ENCODE measurements around the gene PAGR1. TPM values are rescaled to one million over a fixed set of nuclear protein-coding genes. Genes with fewer than 3 reads are reported as not detected.

The PAGR1 gene
- total and polyA plus RNA-seq, 2 of the 8 experiments (the other 6 are each of a cell fraction or from before 2014, with no cell fraction given) = 35.4 to 56.4 TPM

DNA sequence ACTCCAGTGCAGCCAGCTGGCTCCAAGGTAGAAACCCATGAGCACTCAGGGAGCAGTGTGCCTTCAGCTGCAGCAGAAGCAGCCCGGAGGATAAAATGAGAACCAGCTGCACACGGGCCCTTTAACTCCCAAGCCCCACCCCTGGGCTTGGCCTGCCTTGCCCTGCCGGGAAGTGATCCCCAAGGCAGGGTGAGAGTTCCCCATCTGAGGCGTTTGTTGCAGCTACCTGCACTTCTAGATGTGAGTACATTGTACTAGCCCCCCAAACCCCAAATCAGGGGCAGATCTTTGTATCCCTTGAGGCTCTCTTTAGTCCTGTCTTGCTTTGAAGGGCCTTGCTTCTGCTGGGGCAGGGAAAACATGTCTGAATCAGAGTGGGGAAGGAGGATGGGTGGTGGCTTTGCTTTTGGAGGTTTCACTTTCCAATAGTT, 4.3 kb downstream of the PAGR1 start, which contains the start of gene MVP (continued):
- TF ChIP-seq, protein P1, sequence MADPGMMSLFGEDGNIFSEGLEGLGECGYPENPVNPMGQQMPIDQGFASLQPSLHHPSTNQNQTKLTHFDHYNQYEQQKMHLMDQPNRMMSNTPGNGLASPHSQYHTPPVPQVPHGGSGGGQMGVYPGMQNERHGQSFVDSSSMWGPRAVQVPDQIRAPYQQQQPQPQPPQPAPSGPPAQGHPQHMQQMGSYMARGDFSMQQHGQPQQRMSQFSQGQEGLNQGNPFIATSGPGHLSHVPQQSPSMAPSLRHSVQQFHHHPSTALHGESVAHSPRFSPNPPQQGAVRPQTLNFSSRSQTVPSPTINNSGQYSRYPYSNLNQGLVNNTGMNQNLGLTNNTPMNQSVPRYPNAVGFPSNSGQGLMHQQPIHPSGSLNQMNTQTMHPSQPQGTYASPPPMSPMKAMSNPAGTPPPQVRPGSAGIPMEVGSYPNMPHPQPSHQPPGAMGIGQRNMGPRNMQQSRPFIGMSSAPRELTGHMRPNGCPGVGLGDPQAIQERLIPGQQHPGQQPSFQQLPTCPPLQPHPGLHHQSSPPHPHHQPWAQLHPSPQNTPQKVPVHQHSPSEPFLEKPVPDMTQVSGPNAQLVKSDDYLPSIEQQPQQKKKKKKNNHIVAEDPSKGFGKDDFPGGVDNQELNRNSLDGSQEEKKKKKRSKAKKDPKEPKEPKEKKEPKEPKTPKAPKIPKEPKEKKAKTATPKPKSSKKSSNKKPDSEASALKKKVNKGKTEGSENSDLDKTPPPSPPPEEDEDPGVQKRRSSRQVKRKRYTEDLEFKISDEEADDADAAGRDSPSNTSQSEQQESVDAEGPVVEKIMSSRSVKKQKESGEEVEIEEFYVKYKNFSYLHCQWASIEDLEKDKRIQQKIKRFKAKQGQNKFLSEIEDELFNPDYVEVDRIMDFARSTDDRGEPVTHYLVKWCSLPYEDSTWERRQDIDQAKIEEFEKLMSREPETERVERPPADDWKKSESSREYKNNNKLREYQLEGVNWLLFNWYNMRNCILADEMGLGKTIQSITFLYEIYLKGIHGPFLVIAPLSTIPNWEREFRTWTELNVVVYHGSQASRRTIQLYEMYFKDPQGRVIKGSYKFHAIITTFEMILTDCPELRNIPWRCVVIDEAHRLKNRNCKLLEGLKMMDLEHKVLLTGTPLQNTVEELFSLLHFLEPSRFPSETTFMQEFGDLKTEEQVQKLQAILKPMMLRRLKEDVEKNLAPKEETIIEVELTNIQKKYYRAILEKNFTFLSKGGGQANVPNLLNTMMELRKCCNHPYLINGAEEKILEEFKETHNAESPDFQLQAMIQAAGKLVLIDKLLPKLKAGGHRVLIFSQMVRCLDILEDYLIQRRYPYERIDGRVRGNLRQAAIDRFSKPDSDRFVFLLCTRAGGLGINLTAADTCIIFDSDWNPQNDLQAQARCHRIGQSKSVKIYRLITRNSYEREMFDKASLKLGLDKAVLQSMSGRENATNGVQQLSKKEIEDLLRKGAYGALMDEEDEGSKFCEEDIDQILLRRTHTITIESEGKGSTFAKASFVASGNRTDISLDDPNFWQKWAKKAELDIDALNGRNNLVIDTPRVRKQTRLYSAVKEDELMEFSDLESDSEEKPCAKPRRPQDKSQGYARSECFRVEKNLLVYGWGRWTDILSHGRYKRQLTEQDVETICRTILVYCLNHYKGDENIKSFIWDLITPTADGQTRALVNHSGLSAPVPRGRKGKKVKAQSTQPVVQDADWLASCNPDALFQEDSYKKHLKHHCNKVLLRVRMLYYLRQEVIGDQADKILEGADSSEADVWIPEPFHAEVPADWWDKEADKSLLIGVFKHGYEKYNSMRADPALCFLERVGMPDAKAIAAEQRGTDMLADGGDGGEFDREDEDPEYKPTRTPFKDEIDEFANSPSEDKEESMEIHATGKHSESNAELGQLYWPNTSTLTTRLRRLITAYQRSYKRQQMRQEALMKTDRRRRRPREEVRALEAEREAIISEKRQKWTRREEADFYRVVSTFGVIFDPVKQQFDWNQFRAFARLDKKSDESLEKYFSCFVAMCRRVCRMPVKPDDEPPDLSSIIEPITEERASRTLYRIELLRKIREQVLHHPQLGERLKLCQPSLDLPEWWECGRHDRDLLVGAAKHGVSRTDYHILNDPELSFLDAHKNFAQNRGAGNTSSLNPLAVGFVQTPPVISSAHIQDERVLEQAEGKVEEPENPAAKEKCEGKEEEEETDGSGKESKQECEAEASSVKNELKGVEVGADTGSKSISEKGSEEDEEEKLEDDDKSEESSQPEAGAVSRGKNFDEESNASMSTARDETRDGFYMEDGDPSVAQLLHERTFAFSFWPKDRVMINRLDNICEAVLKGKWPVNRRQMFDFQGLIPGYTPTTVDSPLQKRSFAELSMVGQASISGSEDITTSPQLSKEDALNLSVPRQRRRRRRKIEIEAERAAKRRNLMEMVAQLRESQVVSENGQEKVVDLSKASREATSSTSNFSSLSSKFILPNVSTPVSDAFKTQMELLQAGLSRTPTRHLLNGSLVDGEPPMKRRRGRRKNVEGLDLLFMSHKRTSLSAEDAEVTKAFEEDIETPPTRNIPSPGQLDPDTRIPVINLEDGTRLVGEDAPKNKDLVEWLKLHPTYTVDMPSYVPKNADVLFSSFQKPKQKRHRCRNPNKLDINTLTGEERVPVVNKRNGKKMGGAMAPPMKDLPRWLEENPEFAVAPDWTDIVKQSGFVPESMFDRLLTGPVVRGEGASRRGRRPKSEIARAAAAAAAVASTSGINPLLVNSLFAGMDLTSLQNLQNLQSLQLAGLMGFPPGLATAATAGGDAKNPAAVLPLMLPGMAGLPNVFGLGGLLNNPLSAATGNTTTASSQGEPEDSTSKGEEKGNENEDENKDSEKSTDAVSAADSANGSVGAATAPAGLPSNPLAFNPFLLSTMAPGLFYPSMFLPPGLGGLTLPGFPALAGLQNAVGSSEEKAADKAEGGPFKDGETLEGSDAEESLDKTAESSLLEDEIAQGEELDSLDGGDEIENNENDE (IDR thresholded peaks at IDR 0.05; ENCODE audit: insufficient replicate concordance, low read length) = no peak
- TF ChIP-seq RFX5 (IDR thresholded peaks at IDR 0.05; ENCODE audit: borderline replicate concordance, low read depth, low read length) (no peak), EGR1 (IDR thresholded peaks at IDR 0.05; ENCODE audit: borderline replicate concordance, low read depth, low read length) (no peak), SIN3A (conservative IDR thresholded peaks at IDR 0.05 in 1 of 2, IDR thresholded peaks at IDR 0.05 in 1 of 2; ENCODE audit: low read depth in 1 of 2, low read length in 2 of 2) (no peak), KDM4A (IDR thresholded peaks at IDR 0.05; ENCODE audit: low read depth, low read length, severe bottlenecking) (no peak), CBX8 (IDR thresholded peaks at IDR 0.05; ENCODE audit: borderline replicate concordance, low read depth, low read length) (no peak), BRCA1 (IDR thresholded peaks at IDR 0.05; ENCODE audit: low read depth, low read length) (no peak), BCL11A (IDR thresholded peaks at IDR 0.05; ENCODE audit: low read depth in 2 of 2, low read length in 2 of 2) (no peak), SIX5 (IDR thresholded peaks at IDR 0.05; ENCODE audit: low read depth, low read length) (no peak), PHF8 (conservative IDR thresholded peaks at IDR 0.05; ENCODE audit: low read depth, low read length) (no peak)
